Activated CD4-positive, alpha-beta T cell treated with anti-CD3 and anti-CD28 coated beads, Interleukin-2, amount 50 U/mL, for 48 hours (primary cell): ENCODE measurements around the gene OXSR1.
"Not testable (repeated sequence)": the region's sequence is repeated elsewhere in the genome, so short reads cannot be mapped to it uniquely, and the experiment has no call there.

Experiments
- DNase-seq, 2 experiments: peaks; one replicate each; pipeline ENCODE4 v3.0.0-alpha.2; 2020

OXSR1 gene

GRCh38 chr3:38276081-38276916 lies 111.0 kb downstream of the OXSR1 start:
- no peak for DNase-seq

- no peak for DNase-seq
These were observed 111.7 kb downstream of the OXSR1 start for GRCh38 chr3:38276917-38277630.

- DNase-seq, result no peak
These were observed 113.5 kb downstream of the OXSR1 start for GRCh38 chr3:38278841-38279240.

GRCh38 chr3:38281895-38282686 lies 116.8 kb downstream of the OXSR1 start, which contains the start of gene SLC22A14:
Gene SLC22A14 (plus strand): TSS chr3:38282294. CDS start chr3:38306027, 23,733 bp downstream.
- DNase-seq, result no peak

GRCh38 chr3:38283810-38284755 lies 118.7 kb downstream of the OXSR1 start:
- no peak for DNase-seq

- no peak for DNase-seq
These were observed 119.4 kb downstream of the OXSR1 start for GRCh38 chr3:38284756-38285150.

GRCh38 chr3:38289286-38290217 lies 124.2 kb downstream of the OXSR1 start:
- not testable (repeated sequence) for DNase-seq

GRCh38 chr3:38297053-38297452 lies 131.7 kb downstream of the OXSR1 start:
- DNase-seq, result not testable (repeated sequence)

- DNase-seq, result no peak
These were observed 132.2 kb downstream of the OXSR1 start for GRCh38 chr3:38297537-38297936.

- DNase-seq, result no peak
These were observed 132.8 kb downstream of the OXSR1 start for GRCh38 chr3:38297947-38298711.
